ENCODE results near the gene RNASEH2B. TPM values are rescaled to one million over a fixed set of nuclear protein-coding genes. Genes with fewer than 3 reads are reported as not detected.

RNASEH2B gene
- polyA plus RNA-seq, 5 donors: 60.8 to 81.6 (median 71.3) TPM

- DNase-seq: no peak
Measured at GRCh38 chr13:50993371-50993770, 83.8 kb downstream of the RNASEH2B start.

GRCh38 chr13:50993934-50994333, 84.3 kb downstream of the RNASEH2B start:
- DNase-seq: peak; percentile 70 to 76

DNA sequence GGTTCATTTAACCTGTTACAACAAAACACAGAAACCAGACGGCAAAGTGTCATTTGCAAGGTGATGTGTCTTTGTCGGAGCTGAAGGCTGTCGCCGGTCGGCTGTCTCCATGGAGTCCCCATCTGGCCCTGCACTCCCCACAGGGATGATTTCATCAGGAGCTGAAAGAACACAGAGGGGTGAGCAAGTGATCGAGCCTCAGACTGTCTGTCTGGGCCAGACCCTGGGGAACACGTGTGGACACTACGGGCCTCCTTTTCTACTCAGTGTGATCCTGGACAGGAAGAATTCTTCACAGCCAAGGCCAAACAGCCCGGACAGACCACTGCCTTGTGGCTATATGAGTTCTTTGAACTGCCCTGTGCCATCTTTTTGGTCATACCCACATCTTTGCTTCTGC, 85.1 kb downstream of the RNASEH2B start:
- DNase-seq: no peak

- DNase-seq: no peak
Measured at GRCh38 chr13:50995854-50996253, 86.3 kb downstream of the RNASEH2B start.

DNA sequence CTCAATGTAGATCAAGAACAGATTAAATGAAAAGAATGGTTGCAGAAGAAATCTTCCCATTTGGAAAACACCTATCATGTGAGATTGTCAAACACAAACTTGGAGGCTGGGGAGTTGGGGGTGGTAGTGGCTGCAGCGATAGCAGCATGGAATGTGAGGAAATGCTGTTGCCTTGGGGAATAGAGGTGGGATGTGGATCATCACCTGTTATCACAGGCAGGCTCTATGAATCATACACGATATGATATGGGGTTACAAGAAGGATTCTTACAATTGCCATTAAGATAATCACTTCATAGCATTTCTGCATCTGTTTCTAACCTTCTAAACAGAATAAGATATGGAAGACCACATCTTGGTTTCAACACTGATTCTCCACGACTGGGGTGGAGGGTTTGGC, 88.7 kb downstream of the RNASEH2B start:
- DNase-seq: no peak

DNA sequence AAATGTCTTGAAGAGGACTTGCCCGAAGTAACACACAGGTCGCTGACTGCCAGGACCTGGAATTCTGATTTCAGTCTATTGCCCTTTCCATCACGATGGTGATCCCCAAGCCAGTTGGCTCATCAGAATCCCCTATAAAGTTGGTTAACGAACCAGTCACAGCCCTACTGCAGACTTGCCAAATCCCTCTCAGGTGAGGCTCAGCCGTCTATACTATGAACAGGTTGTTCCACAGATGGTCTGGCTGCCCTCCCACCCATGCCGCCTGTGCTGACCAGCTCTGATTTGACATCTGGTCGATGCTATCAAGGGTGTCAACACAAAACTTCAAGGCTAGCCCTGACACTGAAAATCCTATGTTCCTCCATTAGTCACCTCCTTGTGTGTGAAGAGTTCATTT, 90.0 kb downstream of the RNASEH2B start:
- DNase-seq: no peak

DNA sequence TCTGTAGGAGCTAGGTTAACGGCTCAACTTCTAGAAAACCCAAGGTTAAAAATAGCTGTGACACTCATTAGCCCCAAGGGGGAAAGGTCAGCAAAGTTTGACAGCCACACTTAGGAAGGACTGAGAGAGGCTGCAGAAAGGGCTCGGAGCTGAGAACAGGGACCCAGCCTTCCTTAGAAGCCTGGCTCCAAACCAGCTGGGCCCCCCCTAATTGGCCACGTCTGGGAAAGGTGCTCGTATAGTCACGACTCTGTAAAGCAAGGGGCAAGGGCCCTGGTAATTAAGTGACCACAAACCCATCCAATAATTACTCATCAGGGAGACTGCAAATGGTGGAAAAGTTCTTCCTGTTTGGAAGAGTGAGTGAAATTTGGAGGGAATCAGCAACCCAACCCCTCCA, 90.5 kb downstream of the RNASEH2B start:
- no peak for DNase-seq

- DNase-seq: peak; percentile 69 to 75
Measured at GRCh38 chr13:51000571-51001260, 91.1 kb downstream of the RNASEH2B start.

DNA sequence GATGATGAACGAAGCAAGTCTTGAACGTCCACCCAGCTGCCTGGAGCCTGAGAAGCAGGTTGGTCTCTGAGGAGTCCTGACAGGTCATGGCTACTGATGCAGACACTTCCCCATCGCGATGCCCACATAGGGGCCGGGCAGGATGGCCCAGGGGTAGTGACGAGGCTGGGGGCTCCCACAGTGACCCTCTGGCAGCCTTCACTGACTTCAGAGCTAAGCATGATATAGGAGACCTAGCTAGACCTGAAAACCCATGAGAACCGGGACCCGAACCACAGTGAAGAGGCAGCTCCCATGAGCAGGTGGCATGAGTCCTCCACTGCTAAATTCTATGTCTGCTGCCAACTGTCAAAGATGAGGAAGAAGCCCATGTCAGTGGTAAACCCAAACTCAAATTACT, 91.7 kb downstream of the RNASEH2B start:
- no peak for DNase-seq

GRCh38 chr13:51002736-51003135, 93.1 kb downstream of the RNASEH2B start:
- no peak for DNase-seq

- DNase-seq: no peak
Measured at GRCh38 chr13:51003642-51004041, 94.1 kb downstream of the RNASEH2B start.

DNA sequence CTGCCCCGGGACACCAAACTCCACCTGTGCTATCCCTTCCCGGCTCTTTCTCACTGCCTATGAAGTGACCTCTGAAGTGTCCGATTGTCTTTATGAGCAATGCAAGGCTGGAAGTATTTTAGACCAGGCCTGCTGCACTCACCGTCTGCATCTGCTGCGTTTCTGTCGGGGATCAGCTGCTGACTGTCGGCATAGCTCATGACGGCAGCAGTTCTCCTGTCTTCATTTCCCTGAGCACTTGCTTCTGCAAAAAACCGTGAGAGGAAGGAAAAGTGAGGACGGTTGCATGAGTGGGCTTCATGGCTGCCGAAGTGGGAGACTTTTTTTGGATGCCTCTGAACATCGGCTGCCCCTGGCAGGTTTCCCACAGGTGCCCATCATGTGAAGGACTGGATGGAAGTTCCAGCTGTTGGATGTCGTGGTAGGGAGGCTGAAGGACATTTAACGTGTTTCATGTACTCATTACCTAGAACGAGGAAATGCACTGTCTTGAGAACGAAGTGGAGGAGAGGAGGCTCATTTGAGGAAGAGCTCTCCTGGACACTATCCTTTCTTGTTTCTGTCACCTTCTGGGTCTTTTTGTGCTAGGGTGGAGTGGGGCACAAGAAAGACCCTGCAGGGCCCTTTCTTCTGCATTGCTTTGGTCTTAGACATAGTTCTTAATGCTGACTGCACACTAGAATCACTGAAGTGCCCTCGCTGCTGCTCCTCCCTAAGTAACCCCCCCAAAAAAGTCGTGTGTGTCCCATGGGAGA, 94.7 kb downstream of the RNASEH2B start:
- DNase-seq: no peak

DNA sequence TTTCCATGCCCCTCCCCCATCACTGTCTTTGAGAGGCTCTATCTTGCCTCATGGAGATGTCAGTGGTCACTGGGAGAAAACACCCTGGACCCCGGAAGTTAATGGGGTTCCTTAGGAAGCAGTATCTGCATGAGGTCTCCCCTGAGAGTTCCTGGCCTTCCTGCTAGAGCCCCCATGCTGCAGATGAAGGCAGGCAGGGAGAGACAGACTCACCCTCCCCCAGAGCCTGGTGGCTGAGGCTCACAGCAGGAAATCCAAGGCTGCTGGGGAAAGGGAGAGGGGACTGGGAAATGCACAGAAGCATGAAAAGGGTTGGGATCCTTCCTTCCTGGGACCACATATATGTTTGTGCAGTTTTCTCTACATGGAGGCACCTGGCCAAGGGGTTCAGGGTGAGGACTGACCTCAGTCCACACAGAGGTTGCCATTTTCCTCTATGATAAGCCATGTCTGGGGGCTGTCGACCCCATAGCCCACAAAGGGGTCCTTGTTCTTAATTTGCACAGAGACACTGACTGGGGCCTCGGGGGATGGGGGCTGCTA, 95.4 kb downstream of the RNASEH2B start:
- no peak for DNase-seq

DNA sequence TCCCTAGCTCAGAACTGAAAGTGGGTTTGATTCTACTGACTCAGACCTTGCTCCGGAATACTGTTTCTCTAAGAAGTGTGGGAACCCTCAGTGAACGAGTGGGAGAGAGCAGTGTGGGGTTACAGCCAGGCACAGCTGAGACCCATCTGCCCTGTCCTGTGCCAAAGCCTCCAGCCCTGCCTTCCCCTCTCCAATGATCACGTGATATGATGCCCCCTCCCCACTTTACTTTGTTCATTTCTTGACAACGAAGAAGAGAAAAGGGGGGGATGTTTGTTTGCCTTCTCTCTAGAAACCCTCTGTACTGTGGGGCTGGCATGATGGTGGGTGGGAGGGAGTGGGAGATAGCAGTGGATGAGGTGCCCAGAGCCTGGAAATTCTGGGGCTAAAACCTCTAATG, 96.0 kb downstream of the RNASEH2B start:
- DNase-seq: no peak

Other genes starting within 250 kb of the RNASEH2B start
- gene DLEU7, start 66.1 kb upstream of the RNASEH2B start, polyA plus RNA-seq (ENCODE audit: insufficient read depth in 1 of 5, insufficient read length in 5 of 5, low replicate concordance in 1 of 5): under 1 TPM; 0.35 to 0.69 (median 0.43) TPM
- not detected for gene C13orf42, start 201.5 kb downstream of the RNASEH2B start, polyA plus RNA-seq (ENCODE audit: insufficient read depth in 1 of 5, insufficient read length in 5 of 5, low replicate concordance in 1 of 5)